GM18858 (cell line): Measurements from ENCODE around the gene SLC51A.
"Not testable (repeated sequence)": the region's sequence is repeated elsewhere in the genome, so short reads cannot be mapped to it uniquely, and the experiment has no call there.

Experiments
- ATAC-seq: cut with Tn5 transposase; IDR thresholded peaks from one replicate; pipeline ENCODE4 v1.9.1; 2021; ENCODE audit not compliant: unreplicated experiment

The SLC51A gene

DNA sequence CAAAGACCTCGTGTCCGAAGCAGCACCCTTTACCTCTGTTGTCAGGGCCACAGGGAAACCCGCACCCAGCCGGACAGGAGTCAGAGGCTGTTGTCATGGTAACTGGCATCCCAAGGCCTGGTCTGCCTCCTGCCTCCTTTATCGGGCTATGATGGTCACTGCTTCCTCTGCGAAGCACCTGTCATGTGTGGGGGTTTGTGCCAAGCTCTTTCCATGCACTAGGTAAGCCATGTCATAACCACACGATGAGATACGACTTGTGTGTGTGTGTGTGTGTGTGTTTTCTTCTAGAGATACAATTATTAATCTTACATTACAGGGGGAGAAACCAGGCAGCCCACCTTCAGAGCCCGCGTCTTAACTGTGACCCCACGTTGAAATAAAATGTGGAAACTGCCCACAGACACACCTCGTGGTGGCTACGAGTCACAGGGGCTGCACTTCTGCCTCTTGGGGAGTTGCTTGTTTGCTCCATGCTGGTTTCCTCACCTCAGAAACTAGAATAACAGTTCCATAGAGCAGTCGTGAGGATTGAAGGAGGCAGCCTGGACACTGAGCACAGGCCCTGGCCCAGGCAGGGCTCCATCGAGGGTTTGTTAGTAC lies 23.1 kb upstream of the SLC51A start:
- no peak for ATAC-seq

DNA sequence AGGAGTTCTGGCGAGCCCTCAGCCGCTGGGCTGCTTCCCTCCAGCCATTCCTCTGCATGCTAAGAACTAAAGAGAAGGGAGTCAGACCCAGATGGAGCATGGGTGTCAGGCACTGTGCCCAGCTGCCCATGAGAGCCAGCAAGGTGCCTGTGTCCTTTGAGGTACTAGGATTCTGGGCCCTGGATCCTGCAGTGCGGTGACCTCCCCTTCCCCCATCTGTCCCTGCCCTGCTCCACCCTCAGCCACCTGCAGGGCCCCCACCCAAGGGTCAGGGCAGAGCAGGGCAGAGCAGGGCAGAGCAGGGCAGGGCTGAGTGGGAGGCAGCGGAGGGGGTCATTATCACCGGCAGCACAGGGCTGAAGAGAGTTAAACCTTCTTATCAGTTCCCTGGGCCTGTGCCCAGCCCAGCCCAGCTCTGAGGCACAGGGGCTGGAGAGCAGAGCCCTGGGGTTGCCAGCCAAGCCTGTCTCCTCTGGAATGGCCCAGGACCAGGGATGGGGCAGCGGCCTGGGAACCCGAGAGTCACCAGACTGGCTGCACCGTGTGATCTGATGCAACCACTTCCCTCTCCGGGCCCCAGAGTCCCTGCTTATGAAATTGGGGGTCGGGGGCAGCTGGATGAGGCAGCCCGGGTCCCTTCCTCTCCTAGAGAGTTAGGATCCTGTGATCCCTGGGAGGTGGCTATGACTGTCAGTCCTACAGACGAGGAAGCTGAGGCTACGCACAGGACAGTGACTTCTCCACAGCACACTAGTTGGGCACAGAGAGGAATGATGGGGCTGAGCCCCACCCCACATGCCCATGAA lies 22.4 kb upstream of the SLC51A start:
- no peak for ATAC-seq

DNA sequence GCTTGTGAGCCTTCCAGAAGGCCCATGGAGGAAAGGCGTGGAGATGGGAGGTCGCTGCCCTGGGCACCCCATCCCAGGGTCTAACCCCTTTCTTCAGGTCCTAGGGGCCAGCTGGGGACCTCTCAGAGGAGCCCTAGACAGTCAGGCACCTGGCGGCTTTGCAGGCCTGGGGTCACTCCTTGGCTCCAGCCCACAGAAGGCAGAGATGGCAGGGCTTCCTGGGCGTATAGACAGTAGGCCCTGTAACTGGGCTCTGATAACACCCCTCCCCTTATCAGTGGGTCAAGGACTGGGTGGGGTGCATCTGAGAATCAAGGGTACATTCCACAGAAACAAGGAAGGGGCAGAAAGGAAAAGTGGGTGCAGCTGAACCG lies 21.8 kb upstream of the SLC51A start:
- no peak for ATAC-seq

DNA sequence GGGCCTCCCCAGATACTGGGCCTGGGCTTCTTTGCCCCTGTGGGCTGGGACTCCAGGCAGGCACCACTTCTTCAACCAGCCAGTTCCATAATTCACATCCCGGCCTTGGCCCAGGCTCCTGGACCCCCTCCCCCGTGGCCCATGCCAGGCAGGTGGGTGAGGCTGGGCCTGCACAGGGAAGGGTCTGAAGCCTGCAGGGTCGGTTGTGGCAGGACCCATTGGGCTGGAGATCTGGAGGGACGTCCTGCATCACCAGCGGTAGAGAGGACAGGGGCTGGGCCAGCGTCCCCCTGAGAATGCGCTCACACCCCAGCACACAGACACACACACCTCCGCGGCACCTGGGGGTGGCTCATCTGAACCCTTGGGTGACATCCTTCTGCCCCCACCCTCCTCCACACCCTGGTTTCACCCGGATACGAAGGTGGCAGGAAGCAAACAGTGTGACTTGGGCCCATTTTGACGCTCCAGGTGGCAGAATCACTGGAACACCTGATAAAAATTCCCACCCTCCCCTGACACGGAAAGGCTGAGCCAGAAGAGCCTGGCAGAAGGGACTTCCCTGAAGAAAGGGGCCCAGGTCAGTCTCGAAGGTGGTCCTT lies 20.6 kb upstream of the SLC51A start:
- no peak for ATAC-seq

DNA sequence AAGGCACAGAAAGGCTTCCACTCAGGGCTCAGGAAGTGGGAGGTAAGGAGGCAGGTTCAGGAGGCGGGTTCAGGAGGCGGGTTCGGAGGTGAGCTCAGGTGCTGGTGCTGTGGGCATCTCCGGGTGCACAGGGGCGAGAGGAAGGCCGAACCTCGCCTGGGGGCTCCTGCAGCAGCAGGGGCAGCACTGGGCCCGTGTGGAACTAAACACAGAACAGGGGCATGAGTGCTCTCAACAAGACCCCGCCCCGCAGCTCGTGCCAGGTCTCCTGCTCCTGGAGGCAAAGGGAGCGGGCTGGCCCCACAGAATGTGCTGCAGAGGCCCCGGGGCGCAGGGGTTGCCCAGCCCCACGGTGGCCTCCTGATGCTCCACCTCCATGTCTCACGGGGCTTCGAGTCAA lies 18.8 kb upstream of the SLC51A start:
- no peak for ATAC-seq

DNA sequence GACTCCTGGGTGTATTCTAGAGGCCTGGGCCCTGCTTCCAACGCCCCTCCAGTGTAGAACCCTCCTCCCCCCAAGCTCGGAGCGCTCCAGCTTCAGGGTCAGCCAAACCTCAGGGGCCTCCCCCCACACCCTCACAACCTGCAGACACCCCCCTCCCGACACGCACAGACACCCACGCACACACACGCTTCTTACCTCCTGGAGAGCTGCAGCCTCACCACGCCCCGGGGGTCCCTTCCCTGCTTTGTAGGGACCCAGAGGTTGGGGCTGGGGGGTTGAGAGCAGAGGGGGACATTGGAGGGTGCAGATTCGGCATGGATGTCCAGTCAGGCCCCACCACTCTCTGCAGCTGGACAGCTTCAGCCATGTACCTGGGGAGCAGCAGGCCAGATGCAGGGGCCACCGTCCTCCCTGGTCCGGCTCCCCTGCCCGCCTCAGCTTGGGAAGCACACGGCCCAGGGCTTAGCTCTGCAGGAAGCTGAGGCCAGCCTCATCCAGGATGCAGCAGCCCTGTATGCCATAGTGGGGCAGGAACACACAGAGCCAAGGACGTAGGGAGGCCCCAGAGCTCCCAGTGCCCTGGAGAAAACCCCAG lies 18.2 kb upstream of the SLC51A start:
- ATAC-seq = no peak

DNA sequence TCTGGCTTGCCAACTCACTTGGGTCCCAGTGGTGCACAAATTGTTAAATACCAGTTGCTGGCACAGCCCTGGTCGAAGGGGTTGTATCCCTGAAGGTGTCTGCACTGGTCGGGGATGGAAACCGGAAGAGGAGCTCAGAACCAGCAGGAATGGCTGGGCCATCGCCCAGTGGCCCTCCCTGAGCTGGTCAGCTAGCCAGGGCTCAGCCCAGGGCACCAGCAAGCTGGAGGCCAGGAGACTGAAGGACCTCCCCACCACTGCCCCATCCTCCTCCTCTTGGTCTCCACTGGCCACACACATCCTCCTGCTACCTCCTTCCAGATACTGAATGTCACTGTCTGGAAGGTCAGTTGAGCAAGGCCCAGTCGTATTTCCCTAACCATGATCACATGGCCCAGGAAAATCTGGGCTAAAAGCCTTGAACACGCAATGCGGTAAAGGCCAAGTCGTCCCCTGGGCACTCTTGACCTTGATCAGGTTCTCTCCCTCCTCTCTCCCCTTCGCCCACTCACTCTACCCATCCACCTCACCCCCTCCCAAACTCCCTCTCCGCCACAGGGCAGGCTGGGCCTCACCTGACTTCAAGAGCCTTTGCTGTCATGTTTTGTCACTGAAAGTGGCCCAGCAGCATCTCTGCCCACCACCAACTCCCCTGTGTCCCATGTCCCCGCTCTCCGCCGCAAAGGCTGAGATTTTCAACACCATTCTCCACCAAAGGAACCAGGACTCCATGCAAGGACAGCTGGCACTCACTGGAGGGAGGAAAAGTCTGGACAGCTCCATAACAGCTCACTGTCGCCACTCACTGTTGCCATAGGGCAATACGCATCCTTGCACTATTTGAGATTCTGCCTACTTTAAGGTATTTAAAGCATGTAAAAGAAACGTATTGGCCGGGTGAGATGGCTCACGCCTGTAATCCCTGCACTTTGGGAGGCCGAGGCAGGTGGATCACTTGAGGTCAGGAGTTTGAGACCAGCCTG lies 17.3 kb upstream of the SLC51A start:
- ATAC-seq = no peak

DNA sequence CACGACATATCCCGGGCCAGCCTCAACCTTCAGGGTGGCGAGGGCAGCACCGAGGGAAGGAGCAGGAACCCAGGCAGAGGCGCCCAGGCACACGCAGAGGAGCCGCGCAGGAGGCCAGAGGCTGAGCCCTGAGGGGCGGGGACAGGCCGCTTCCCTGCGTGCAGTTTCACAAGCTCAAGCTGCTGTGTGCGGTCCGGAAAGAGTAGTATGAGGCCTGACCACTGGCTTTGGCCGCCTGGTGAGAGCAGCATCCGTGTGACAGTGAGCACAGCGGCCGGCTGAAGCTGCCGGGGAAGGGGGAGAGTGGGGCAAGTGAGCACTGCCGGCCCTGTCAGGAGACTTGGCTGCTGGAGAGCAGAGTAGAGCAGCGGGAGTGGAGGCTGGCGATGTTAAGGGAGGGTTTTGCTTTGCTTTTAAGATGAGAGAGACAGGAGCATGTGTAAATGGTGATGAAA lies 13.8 kb upstream of the SLC51A start:
- no peak for ATAC-seq

DNA sequence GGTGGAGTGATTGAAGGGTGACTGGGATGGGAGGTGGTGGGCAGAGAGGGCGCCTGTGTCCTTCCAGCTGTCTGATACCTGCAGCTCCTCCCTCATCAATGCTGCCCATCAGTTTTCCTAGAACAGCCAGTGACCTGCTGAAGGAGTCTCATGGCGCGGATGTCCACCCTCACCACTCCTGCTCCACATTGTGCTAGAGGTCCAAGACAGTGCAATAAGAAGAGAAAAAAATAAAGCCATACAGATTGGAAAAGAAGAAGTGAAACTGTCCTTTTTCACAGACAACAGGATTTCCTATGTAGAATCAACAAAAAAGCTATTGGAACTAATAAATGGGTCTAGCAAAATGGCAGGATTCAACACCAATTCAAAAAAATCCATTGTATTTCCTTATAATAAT lies 12.5 kb upstream of the SLC51A start:
- no peak for ATAC-seq

DNA sequence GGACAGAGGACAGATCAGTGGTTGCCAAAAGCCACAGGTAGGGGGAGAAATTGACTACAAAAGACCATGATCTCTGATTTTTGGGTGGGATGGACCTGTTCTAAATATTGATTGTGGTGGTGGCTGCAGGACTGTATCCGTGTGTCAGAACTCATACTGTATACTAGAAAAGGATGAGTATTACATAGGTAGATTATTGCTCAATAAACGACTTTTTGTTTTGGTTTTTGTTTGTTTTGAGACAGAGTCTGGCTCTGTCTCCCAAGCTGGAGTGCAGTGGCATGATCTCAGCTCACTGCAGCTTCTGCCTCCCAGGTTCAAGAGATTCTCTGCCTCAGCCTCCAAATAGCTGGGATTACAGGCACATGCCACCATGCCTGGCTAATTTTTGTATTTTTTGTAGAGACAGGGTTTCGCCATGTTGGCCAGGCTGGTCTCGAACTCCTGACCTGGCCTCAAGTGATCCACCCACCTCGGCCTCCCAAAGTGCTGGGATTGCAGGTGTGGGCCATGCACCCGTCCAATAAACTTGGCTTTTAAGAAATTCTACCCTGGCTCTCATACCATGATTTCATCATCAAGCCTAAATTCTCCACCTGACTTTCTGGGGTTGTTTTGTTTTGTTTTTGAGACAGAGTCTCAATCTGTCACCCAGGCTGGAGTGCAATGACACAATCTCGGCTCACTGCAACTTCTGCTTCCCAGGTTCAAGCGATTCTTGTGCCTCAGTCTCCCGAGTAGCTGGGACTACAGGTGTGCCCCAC lies 10.7 kb upstream of the SLC51A start:
- ATAC-seq = not testable (repeated sequence)

DNA sequence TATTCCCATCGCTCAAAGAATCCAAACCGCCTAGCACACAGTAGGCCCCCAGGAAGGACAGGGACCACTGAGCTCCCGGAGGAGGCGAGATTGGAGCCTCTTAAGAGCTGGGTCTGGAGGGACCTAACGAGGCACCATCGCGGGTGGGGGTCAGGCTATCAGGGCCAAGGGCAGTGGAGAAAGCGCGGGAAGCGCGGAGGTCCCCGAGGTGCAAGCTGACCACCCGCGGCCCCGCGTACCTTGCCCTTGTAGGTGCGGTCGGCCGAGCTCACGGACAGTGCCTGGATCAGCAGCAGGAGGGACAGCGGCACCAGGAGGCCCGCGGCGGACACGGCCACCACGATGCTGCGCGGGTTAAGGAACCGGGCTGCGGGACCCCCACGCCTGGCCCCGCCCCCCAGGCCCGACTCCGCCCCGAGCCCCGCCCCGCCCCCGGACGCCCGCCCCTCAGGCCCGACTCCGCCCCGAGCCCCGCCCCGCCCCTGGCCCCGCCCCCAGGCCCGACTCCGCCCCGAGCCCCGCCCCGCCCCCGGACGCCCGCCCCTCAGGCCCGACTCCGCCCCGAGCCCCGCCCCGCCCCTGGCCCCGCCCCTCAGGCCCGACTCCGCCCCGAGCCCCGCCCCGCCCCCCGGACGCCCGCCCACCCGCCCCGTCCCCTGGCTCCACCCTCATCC lies 9.0 kb upstream of the SLC51A start:
- ATAC-seq = no peak

DNA sequence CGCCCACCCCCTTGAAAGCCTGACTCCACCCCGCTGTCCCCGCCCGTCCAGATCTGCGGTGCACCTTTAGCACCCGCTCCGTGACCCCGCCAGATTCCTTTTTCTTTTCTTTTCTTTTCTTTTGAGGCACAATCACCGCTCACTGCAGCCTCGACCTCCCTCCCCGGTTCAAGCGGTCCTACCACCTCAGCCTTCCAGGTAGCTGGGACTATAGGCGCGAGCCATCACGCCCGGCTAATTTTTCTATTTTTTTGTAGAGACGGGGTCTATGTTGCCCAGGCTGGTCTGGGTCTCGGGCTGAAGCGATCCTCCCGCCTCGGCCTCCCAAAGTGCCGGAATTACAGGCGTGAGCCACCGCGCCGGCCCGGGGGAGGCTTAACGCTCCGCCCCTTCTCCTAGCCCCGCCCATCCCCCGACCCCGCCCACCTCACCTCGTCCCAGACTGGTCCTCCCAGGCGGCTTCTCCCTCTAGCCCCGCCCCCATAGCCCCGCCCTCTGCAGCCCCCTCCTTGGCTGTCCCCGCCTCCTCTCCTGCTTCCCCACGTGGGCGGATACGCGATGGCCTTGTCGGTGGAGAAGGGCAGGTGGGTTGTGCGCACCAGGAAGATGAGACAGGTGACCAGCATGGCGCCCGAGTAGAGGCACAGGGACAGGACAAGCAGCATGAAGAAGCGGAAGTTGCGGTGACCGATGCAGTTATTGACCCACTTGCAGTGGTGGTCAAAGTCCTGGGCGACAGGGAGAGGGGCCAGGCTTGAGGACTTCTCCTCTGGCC lies 8.3 kb upstream of the SLC51A start:
- ATAC-seq = no peak

DNA sequence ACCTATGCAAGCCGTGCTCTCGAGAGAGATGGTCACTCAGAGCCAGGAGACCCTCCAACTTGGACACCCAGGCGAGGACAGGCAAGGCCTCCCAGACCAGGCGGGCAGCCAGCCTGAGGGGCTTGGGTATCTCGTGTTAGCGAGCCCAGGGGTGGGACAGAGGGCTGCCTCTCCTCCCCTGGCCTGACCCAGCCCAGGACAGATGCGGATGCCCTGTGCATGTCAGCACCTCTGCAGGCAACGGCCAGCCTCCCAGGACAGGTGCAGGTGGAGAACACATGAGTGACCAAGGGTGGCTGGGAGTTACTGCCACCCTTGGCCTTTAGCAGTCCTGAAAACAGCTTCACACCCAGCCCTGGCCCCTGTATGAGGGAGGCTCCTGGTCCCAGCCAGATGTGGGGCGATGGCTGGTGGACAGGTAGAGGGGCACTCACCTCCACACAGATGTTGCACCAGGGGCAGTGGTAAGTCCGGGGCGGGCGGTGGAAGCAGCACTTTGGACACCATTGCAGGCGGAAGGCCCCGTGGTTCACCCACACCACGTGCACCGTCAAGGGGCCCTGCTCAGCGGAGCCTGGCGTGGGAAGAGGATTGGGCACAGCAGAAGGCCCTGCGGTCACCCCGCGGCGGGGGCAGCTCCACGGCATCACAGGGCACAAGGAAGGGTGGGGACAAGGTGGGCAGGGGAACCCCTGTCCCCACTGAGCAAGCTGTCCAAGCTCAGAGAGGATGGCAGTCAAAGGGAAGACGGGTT lies 7.2 kb upstream of the SLC51A start:
- ATAC-seq = no peak

DNA sequence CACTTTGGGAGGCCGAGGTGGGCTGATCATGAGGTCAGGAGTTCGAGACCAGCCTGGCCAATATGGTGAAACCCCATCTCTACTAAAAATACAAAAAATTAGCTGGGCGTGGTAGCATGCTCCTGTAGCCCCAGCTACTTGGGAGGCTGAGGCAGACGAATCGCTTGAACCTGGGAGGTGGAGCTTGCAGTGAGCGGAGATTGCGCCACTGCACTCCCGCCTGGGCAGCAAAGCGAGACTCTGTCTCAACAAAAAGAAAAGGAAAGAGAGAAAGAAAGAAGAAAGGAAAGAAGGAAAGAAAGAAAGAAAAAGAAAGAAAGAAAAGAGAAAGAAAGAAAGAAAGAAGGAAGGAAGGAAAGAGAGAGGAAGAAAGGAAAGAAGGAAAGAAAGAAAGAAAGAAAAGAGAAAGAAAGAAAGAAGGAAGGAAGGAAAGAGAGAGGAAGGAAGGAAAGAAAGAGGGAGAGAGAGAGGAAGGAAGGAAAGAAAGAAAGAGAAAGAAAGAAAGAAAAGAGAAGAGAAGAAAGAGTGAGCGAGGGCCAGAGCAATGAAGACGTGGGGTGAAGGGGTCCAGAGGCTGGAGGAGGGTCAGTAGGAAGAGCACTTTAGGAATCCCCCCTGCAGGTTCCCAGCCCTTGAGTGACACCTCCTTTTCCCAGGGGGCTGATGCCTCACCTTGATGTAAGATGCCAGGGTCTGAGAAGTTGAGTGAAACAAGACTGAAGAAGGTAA lies 6.2 kb upstream of the SLC51A start:
- ATAC-seq = not testable (repeated sequence)

DNA sequence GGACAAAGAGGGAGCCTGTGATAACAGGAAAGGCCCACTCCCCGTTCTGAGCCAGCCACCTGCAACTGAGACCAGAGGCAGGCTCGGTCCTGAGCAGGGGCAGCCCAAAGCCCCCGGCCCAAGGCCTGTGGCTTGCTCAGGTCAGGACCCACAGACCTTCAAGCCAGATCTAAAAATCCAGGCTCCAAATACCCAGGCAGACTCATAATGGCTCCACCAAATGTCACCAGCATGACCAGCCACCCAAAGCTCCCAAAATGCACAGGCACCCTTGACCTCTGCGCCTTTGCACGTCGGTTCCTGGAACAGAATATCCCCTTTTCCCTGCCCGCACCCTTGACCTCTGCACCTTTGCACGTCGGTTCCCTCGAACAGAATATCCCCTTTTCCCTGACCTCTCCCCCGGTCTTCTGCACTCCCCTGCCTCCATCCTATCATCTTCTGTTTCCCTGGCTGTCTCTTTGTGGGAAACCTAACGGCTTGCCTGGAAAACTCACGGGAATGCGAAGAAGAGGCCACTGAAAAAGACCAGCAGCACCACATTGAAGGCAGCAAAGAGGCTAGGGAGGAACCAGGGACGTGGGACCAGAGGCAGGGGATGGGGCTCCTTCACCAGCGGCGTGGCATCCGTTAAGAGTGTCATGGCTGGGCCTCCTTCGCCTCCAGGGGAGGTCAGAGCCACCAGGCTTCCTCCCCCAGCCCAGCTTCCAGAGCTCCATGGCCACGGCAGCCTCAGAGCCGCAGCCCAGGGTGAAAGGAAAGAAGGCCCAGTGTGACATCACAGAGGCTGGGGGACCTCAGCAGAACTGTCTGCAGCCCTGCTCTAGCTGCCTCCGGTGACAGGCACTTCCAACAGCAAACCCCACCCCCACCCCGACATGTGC lies 5.4 kb upstream of the SLC51A start, which contains the start of gene ZDHHC19:
Gene ZDHHC19, minus strand, starts transcription at position 728 of the 884 bp plus-strand sequence. Its CDS starts 85 bp downstream, at position 643.
- no peak for ATAC-seq

DNA sequence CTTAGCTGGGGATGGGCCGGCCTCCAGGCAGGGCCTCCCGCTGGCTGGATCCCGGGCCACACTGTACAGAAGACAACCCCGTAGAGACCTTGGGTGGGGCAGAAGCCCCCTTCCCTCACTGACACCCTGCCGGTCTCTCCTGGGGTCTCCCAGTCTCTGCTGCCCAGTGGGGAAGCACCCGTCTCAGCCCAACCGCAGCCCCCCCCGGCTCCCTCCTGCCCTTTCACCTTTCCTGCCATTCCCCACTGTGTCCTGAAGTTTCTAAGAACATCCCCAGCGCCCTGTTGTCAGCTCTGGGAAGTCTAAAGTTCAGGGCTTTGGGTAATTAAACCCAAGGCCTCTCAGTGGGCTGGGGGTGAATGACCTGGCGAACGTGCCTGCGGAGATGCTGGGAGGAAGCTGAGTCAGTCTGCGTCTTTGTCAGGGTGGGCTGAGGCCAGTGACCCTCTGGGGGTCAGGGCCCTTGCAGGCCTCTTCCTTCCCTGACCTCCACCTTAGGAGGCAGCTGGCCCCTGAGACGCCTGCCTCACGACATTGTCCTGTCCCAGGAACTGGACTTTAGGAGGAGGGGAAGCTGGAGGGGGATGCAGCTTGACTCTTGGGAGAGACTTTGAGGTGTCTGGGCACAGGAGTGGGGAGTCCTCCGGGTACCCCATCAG lies 1.4 kb upstream of the SLC51A start:
- no peak for ATAC-seq
